ENCODE data around the gene BLID.

- TF ChIP-seq CTCF (IDR thresholded peaks at IDR 0.05; ENCODE audit: insufficient read depth, low read depth, low read length) (no peak), EZH2 (IDR thresholded peaks at IDR 0.05; ENCODE audit: insufficient read depth, low read length) (no peak)
These were observed 15.3 kb downstream of the BLID start for GRCh38 chr11:122100756-122101080.
